ENCODE results near the gene RRP8. TPM values are rescaled to one million over a fixed set of nuclear protein-coding genes. Genes with fewer than 3 reads are reported as not detected.

RRP8 gene
- total RNA-seq, 1 donor from 2014 or later = 17.8 TPM

DNA sequence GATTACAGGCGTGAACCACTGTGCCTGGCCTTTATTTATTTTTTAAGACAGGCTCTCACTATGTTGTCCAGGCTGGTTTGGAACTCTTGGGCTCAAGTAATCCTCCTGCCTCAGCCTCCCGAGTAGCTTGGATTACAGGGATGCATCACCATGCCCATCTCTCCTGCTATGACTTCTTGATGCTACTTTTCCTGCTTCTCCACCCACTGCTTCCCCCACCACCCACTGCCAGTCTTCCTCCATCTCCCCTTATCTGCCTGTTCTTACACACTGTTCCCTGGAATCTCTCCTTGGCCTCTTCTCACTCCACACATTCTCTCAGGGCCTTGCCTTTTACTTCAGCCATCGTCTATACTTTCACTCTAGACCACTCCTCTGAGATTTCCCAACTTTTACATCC is 33.1 kb upstream of the RRP8 start:
- TF ChIP-seq, protein P1, sequence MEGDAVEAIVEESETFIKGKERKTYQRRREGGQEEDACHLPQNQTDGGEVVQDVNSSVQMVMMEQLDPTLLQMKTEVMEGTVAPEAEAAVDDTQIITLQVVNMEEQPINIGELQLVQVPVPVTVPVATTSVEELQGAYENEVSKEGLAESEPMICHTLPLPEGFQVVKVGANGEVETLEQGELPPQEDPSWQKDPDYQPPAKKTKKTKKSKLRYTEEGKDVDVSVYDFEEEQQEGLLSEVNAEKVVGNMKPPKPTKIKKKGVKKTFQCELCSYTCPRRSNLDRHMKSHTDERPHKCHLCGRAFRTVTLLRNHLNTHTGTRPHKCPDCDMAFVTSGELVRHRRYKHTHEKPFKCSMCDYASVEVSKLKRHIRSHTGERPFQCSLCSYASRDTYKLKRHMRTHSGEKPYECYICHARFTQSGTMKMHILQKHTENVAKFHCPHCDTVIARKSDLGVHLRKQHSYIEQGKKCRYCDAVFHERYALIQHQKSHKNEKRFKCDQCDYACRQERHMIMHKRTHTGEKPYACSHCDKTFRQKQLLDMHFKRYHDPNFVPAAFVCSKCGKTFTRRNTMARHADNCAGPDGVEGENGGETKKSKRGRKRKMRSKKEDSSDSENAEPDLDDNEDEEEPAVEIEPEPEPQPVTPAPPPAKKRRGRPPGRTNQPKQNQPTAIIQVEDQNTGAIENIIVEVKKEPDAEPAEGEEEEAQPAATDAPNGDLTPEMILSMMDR (IDR thresholded peaks at IDR 0.05) = no peak
- no peak for DNase-seq (ENCODE audit: extremely low spot score, unreplicated experiment)
- H3K36me3 Mint-ChIP-seq (ENCODE audit: unreplicated experiment) = peaks cover 17% of the 10 kb centered on the region
- H3K4me3 Mint-ChIP-seq (ENCODE audit: unreplicated experiment) = no peak overlapping the region
- no peak overlapping the region for H3K27ac Mint-ChIP-seq (ENCODE audit: unreplicated experiment)
- no peaks in the 10 kb centered on the region for H3K4me1 Mint-ChIP-seq (ENCODE audit: unreplicated experiment)
- H3K27me3 Mint-ChIP-seq (ENCODE audit: unreplicated experiment) = no peaks in the 10 kb centered on the region
- H3K9me3 Mint-ChIP-seq (ENCODE audit: unreplicated experiment) = no peaks in the 10 kb centered on the region

DNA sequence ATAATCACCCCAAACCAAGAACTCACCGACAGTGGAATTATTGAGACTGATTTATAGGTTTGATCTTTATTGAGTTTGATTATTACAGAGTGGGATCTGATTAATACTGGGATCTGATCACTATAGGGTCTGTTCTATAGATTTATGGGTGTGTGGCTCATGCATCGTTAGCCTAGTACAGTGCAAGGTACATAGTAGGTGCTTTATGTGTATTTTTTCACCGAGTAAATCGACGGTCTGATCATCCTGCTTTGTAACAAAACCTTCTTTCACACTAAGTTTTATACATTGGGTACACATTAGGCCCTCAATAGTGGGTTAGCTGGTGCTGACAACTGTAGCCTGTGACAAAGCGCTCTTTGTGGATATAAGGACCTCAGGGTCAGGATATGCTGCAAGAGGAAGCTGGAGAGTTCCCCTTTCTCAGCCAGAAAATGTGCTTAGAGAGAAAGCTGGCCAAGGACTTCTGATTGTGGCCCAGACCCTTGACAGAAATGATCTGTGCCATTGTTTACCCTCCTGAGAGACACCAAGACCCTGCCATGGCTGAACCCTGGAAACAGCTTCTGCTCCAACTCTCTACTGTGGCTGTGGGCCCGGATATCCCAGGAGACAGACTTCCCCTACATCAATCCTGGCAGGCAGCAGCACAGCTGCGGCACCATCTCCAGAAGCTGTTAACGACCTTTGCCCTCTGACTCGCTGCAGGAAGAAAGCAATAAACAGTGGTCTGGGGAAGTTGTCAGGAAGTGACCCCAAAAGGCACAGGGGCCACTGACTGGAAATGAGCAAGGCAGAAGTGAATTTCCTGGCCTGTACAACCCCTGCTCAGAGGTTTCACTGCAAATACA is 31.9 kb upstream of the RRP8 start:
- Mint-ChIP-seq H3K9me3 (ENCODE audit: unreplicated experiment) (no peaks in the 10 kb centered on the region), H3K36me3 (ENCODE audit: unreplicated experiment) (peaks cover 24% of the 10 kb centered on the region), H3K4me3 (ENCODE audit: unreplicated experiment) (no peak overlapping the region), H3K4me1 (ENCODE audit: unreplicated experiment) (no peaks in the 10 kb centered on the region), H3K27me3 (ENCODE audit: unreplicated experiment) (no peaks in the 10 kb centered on the region), H3K27ac (ENCODE audit: unreplicated experiment) (no peak overlapping the region)
- DNase-seq (ENCODE audit: extremely low spot score, unreplicated experiment) = no peak
- TF ChIP-seq, protein P1 (IDR thresholded peaks at IDR 0.05) = no peak

DNA sequence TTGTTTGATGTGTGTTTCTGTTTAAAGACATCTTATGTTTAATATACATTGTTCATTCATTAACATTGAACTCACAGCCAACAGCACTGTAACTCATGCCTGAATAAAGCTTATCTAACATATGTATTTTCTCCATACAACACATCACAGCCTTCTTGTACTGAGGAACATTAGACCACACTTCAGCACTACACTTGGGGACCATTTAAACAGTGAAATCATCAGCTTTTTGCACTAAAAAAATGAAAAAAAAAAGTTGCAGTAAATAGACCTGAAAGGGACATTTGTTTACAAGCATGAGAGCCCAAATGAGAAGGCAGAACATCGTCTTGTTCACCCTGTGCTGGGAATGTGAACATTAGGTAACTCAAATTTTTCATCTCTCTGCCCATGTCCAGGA is 31.1 kb upstream of the RRP8 start:
- Mint-ChIP-seq H3K4me3 (ENCODE audit: unreplicated experiment) (no peak overlapping the region), H3K4me1 (ENCODE audit: unreplicated experiment) (no peaks in the 10 kb centered on the region), H3K36me3 (ENCODE audit: unreplicated experiment) (peaks cover 22% of the 10 kb centered on the region), H3K27ac (ENCODE audit: unreplicated experiment) (no peak overlapping the region), H3K9me3 (ENCODE audit: unreplicated experiment) (no peaks in the 10 kb centered on the region), H3K27me3 (ENCODE audit: unreplicated experiment) (no peaks in the 10 kb centered on the region)
- TF ChIP-seq, protein P1 (IDR thresholded peaks at IDR 0.05) = no peak
- no peak for DNase-seq (ENCODE audit: extremely low spot score, unreplicated experiment)

DNA sequence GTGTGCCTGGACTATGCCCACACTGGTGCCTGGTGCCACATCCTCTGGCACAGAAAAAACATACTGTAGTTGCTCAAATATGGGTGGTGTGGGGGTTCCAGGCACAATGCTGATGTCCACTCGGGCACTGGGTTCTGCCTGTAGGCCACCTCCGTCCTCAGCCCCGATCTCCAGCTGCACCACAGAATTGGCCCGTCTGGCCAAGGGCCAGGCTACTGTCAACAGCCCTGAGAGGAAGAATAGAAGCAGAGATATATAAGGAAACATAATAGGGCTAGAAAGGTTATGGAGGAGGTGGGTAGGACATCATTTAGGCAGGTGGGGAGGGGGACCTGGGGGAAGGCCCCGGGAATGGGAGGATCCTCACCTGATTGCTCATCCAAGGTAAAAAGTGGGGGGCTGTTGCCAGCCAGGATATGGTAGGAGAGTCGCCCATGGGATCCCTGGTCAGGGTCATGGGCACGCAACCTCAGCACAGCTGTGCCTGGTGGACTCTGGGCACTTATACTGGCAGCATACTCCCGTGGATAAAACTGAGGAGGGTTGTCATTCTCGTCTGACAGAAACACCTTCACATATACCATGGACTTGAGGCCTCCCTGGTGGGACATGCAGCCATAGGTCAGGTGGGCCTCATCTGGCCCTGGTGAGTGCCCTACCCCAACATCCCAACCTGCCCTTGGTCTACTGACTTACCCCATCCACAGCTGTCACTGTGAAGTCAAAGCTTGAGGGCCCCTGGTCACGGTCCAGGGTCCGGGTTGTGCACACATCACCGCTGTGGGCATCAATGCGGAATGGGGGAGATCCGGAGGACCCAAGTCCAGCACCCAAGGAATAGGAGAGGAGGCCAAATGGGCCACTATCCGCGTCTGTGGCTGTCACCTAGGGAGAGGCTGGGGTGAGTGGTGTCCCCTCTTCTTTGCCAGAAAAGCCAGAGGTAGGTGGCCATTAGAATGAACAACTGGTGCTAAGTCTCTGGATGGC is 30.3 kb upstream of the RRP8 start:
- Mint-ChIP-seq H3K4me3 (ENCODE audit: unreplicated experiment) (no peak overlapping the region), H3K4me1 (ENCODE audit: unreplicated experiment) (no peaks in the 10 kb centered on the region), H3K9me3 (ENCODE audit: unreplicated experiment) (no peaks in the 10 kb centered on the region), H3K27ac (ENCODE audit: unreplicated experiment) (no peak overlapping the region), H3K27me3 (ENCODE audit: unreplicated experiment) (no peaks in the 10 kb centered on the region), H3K36me3 (ENCODE audit: unreplicated experiment) (peaks cover 20% of the 10 kb centered on the region)
- no peak for DNase-seq (ENCODE audit: extremely low spot score, unreplicated experiment)
- TF ChIP-seq, protein P1 (IDR thresholded peaks at IDR 0.05) = no peak
